Transverse colon (tissue), 3 donors: ENCODE measurements around the gene MCC.

Source experiments
- CTCF ChIP-seq, 5 experiments: fragments of 200-600 bp in 3 of 5; fragments of 450-650 bp in 2 of 5; sonication (generic) in 3 of 5; IDR thresholded peaks; 1 replicate in 2 of 5; 2 replicates in 3 of 5; pipeline ENCODE4 v1.5.1; 2016 to 2017; ENCODE audit warnings: antibody characterized with exemption in 5 of 5, inconsistent platforms in 3 of 5, mild to moderate bottlenecking in 2 of 5, moderate library complexity in 1 of 5
- EP300 ChIP-seq: sonication (generic); formaldehyde crosslinking; IDR thresholded peaks from one replicate; pipeline ENCODE4 v1.6.1; 2017; ENCODE audit warnings: antibody characterized with exemption, low read depth

GRCh38 chr5:113361701-113362100, 126.6 kb downstream of the MCC start:
- TF ChIP-seq EP300 (no peak), CTCF (IDR thresholded peaks at IDR 0.05) (no peak)
